ENCODE data around the gene IER2.

DNA sequence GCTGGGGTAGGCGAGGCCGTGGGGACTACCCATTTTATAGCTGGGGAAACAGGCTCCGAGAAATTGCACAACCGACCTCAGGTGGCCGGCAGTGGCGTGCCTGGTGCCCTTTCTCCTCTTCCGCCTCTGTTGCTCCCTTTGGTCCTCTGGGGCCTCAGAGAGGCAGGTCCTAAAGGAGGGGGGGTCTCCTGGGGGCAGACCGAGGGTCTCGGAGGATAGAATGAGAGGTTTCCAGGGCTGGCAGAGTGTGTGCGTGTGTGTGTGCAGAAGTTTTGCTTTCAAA is 11.4 kb upstream of the IER2 start:
- TF ChIP-seq, protein P1, sequence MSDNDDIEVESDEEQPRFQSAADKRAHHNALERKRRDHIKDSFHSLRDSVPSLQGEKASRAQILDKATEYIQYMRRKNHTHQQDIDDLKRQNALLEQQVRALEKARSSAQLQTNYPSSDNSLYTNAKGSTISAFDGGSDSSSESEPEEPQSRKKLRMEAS (IDR thresholded peaks at IDR 0.05): no peak
- TF ChIP-seq, protein P2, sequence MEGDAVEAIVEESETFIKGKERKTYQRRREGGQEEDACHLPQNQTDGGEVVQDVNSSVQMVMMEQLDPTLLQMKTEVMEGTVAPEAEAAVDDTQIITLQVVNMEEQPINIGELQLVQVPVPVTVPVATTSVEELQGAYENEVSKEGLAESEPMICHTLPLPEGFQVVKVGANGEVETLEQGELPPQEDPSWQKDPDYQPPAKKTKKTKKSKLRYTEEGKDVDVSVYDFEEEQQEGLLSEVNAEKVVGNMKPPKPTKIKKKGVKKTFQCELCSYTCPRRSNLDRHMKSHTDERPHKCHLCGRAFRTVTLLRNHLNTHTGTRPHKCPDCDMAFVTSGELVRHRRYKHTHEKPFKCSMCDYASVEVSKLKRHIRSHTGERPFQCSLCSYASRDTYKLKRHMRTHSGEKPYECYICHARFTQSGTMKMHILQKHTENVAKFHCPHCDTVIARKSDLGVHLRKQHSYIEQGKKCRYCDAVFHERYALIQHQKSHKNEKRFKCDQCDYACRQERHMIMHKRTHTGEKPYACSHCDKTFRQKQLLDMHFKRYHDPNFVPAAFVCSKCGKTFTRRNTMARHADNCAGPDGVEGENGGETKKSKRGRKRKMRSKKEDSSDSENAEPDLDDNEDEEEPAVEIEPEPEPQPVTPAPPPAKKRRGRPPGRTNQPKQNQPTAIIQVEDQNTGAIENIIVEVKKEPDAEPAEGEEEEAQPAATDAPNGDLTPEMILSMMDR (IDR thresholded peaks at IDR 0.05; ENCODE audit: control extremely low read depth in 1 of 3, insufficient read depth in 1 of 3, low read depth in 1 of 3, low read length in 3 of 3): no peak
- TF ChIP-seq EZH2 (IDR thresholded peaks at IDR 0.05; ENCODE audit: low read depth, low read length, severe bottlenecking): no peak

Measured in H1 (cell line).